Astrocyte (in vitro differentiated cells and primary cell): ENCODE data around the gene ACOD1. TPM values are rescaled to one million over a fixed set of nuclear protein-coding genes. Genes with fewer than 3 reads are reported as not detected.

Source experiments
- DNase-seq: peaks from one replicate; pipeline ENCODE4 v3.0.0-alpha.2; 2010; ENCODE audit warnings: low read depth
- FAIRE-seq: peaks from 2 replicates; lab custom pipeline; 2011; peaks lifted over from hg19 to GRCh38; lab: Jason Lieb, UNC
- H2AFZ ChIP-seq: 2 replicates; pipeline ENCODE4 v1.6.0; 2012; ENCODE audit warnings: low read depth, low read length, inconsistent platforms
- H3K27ac ChIP-seq: 2 replicates; pipeline ENCODE4 v1.5.1; 2011; ENCODE audit warnings: low read depth, low read length, inconsistent platforms
- H3K27me3 ChIP-seq: 2 replicates; pipeline ENCODE4 v1.6.0; 2011; ENCODE audit warnings: low read length, inconsistent platforms; ENCODE audit not compliant: insufficient read depth
- H3K36me3 ChIP-seq: 2 replicates; pipeline ENCODE4 v1.5.1; 2011; ENCODE audit warnings: low read length, inconsistent platforms; ENCODE audit not compliant: insufficient read depth
- H3K4me1 ChIP-seq: 2 replicates; pipeline ENCODE4 v1.5.1; 2011; ENCODE audit warnings: low read length, inconsistent platforms; ENCODE audit not compliant: insufficient read depth
- H3K4me2 ChIP-seq: 2 replicates; pipeline ENCODE4 v1.6.0; 2012; ENCODE audit warnings: low read length, inconsistent platforms
- H3K4me3 ChIP-seq: 2 replicates; pipeline ENCODE4 v1.5.1; 2011; ENCODE audit warnings: low read depth, mild to moderate bottlenecking, low read length, inconsistent platforms; ENCODE audit not compliant: insufficient read depth
- H3K79me2 ChIP-seq: 2 replicates; pipeline ENCODE4 v1.6.0; 2012; ENCODE audit warnings: mild to moderate bottlenecking, low read length, inconsistent platforms; ENCODE audit not compliant: insufficient read depth
- H3K9ac ChIP-seq: 2 replicates; pipeline ENCODE4 v1.6.0; 2012; ENCODE audit warnings: mild to moderate bottlenecking, low read length, inconsistent platforms
- H3K9me3 ChIP-seq: 2 replicates; pipeline ENCODE4 v1.5.1; 2012; ENCODE audit warnings: low read depth, mild to moderate bottlenecking, low read length, inconsistent platforms; ENCODE audit not compliant: insufficient read depth
- H4K20me1 ChIP-seq: 2 replicates; pipeline ENCODE4 v1.6.0; 2012; ENCODE audit warnings: low read length, inconsistent platforms; ENCODE audit not compliant: insufficient read depth
- H3K27ac Mint-ChIP-seq: one replicate; pipeline ENCODE4 v1.8.0; 2021; ENCODE audit warnings: mild to moderate bottlenecking, mixed read lengths; ENCODE audit not compliant: unreplicated experiment
- H3K27me3 Mint-ChIP-seq: one replicate; pipeline ENCODE4 v1.8.0; 2021; ENCODE audit warnings: low read depth, mixed read lengths; ENCODE audit not compliant: unreplicated experiment
- H3K36me3 Mint-ChIP-seq: one replicate; pipeline ENCODE4 v1.8.0; 2021; ENCODE audit warnings: low read depth, mixed read lengths; ENCODE audit not compliant: unreplicated experiment
- H3K4me1 Mint-ChIP-seq: one replicate; pipeline ENCODE4 v1.8.0; 2021; ENCODE audit warnings: low read depth, mixed read lengths; ENCODE audit not compliant: unreplicated experiment
- H3K4me3 Mint-ChIP-seq: one replicate; pipeline ENCODE4 v1.8.0; 2021; ENCODE audit warnings: mild to moderate bottlenecking, moderate library complexity, mixed read lengths; ENCODE audit not compliant: unreplicated experiment
- H3K9me3 Mint-ChIP-seq: one replicate; pipeline ENCODE4 v1.8.0; 2021; ENCODE audit warnings: mild to moderate bottlenecking, mixed read lengths; ENCODE audit not compliant: unreplicated experiment
- EZH2 ChIP-seq: IDR thresholded peaks from 2 replicates; pipeline ENCODE4 v1.6.1; 2012; ENCODE audit warnings: mild to moderate bottlenecking, low read length, inconsistent platforms; ENCODE audit not compliant: insufficient read depth
- total RNA-seq: library from RNA; stranded (reverse); gene quantifications from 2 replicates; pipeline ENCODE4 v1.2.1, GENCODE V29; 2021
- TF ChIP-seq, protein P1 (sequence below): IDR thresholded peaks from 2 replicates; pipeline ENCODE4 v1.5.1; 2011; ENCODE audit warnings: low read depth, mild to moderate bottlenecking, inconsistent platforms, low read length, moderate library complexity; ENCODE audit not compliant: insufficient read depth

Gene ACOD1
- total RNA-seq, 1 donor from 2014 or later = not detected

DNA sequence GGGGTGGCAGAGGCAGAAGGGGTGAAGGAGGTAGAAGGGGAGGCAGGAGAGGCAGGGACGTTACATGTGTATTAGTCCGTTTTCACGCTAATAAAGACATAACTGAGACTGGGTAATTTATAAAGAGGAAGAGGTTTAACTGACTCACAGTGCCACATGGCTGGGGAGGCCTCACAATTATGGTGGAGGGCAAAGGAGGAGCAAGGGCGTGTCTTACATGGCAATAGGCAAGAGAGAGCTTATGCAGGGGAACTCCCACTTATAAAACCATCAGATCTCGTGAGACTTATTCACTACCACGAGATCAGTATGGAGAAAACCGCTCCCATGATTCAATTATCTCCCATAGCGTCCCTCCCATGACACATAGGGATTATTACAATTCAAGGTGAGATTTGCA lies 19.0 kb upstream of the ACOD1 start:
- H3K9me3 Mint-ChIP-seq = peaks cover 6% of the 10 kb centered on the region
- no peak overlapping the region for H3K4me2 ChIP-seq
- no peaks in the 10 kb centered on the region for H3K79me2 ChIP-seq
- no peak overlapping the region for H3K27ac ChIP-seq
- no peak overlapping the region for H2AFZ ChIP-seq
- H3K36me3 ChIP-seq = no peaks in the 10 kb centered on the region
- no peak overlapping the region for H3K4me3 ChIP-seq
- peak; percentile 34 for FAIRE-seq
- no peak for DNase-seq
- no peak overlapping the region for H3K27ac Mint-ChIP-seq
- no peak overlapping the region for H3K4me3 Mint-ChIP-seq
- no peaks in the 10 kb centered on the region for H3K4me1 ChIP-seq
- peaks cover 3% of the 10 kb centered on the region for H3K36me3 Mint-ChIP-seq
- H3K4me1 Mint-ChIP-seq = peaks cover 6% of the 10 kb centered on the region
- H3K27me3 ChIP-seq = no peaks in the 10 kb centered on the region
- H3K9me3 ChIP-seq = no peaks in the 10 kb centered on the region
- no peaks in the 10 kb centered on the region for H3K27me3 Mint-ChIP-seq
- no peak overlapping the region for H3K9ac ChIP-seq
- H4K20me1 ChIP-seq = no peaks in the 10 kb centered on the region
- no peak for TF ChIP-seq EZH2
- TF ChIP-seq, protein P1, sequence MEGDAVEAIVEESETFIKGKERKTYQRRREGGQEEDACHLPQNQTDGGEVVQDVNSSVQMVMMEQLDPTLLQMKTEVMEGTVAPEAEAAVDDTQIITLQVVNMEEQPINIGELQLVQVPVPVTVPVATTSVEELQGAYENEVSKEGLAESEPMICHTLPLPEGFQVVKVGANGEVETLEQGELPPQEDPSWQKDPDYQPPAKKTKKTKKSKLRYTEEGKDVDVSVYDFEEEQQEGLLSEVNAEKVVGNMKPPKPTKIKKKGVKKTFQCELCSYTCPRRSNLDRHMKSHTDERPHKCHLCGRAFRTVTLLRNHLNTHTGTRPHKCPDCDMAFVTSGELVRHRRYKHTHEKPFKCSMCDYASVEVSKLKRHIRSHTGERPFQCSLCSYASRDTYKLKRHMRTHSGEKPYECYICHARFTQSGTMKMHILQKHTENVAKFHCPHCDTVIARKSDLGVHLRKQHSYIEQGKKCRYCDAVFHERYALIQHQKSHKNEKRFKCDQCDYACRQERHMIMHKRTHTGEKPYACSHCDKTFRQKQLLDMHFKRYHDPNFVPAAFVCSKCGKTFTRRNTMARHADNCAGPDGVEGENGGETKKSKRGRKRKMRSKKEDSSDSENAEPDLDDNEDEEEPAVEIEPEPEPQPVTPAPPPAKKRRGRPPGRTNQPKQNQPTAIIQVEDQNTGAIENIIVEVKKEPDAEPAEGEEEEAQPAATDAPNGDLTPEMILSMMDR = no peak

DNA sequence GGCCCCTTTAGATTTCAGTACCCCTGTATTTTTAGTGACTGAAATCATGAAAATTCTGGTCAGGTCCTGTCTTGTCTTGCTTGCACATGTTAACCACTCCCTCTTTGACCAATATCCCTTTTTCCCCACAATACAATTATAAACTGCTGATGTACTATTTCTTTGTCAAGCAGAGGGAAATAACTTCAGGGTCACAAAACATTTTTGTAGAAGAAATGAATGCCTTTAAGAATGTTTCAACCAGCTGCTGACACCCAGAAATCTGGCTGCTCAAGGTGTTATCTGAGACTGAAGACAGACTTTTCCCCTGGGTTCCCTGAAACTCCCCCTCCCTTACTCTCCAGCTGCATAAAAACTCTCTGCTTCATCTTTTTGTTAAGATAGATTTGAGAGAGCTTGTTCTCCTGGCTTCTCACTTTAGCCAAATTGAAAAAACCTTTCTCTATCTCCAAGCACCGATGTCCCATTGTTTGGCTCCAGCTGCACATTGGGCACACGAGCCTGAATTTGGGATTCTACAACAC lies 18.4 kb upstream of the ACOD1 start:
- H3K4me1 Mint-ChIP-seq = peaks cover 6% of the 10 kb centered on the region
- H3K36me3 Mint-ChIP-seq = peaks cover 3% of the 10 kb centered on the region

DNA sequence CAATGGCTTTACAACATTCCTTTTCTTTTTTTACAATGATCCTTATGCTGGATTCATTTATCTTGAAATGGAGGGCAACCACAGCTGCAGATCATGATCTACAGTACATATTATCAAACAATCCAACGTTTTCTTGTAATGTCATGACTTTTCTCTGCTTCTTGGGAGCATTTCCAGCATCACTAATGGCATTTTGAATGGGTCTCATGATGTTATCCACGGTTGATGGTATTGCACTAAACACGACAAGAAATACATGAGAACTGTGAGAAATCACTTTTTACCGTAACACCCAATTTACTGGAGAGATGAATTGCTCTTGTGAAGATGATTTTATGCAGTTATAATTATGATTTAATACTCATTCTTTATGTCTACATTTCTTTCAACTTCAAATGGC lies 16.2 kb upstream of the ACOD1 start:
- Histone ChIP-seq H3K27ac (no peak overlapping the region), H3K79me2 (no peaks in the 10 kb centered on the region), H3K27me3 (no peaks in the 10 kb centered on the region), H3K9me3 (no peaks in the 10 kb centered on the region), H3K4me2 (no peak overlapping the region), H2AFZ (no peak overlapping the region), H3K9ac (no peak overlapping the region), H3K36me3 (no peaks in the 10 kb centered on the region), H4K20me1 (no peaks in the 10 kb centered on the region), H3K4me1 (peaks cover 3% of the 10 kb centered on the region), H3K4me3 (no peak overlapping the region)
- H3K9me3 Mint-ChIP-seq = peaks cover 6% of the 10 kb centered on the region
- peaks cover 3% of the 10 kb centered on the region for H3K36me3 Mint-ChIP-seq
- peaks cover 6% of the 10 kb centered on the region for H3K4me1 Mint-ChIP-seq
- H3K27me3 Mint-ChIP-seq = no peaks in the 10 kb centered on the region
- TF ChIP-seq, protein P1 = no peak
- no peak overlapping the region for H3K4me3 Mint-ChIP-seq
- FAIRE-seq (no peak), DNase-seq (no peak)
- H3K27ac Mint-ChIP-seq = no peak overlapping the region

More for the DNA sequence above, 18.4 kb upstream of the ACOD1 start:
- Mint-ChIP-seq H3K27ac (no peak overlapping the region), H3K4me3 (no peak overlapping the region), H3K27me3 (no peaks in the 10 kb centered on the region), H3K9me3 (peaks cover 6% of the 10 kb centered on the region)
- Histone ChIP-seq H3K9ac (no peak overlapping the region), H3K4me3 (no peak overlapping the region), H4K20me1 (no peaks in the 10 kb centered on the region), H3K9me3 (no peaks in the 10 kb centered on the region), H3K27me3 (no peaks in the 10 kb centered on the region), H2AFZ (no peak overlapping the region), H3K27ac (no peak overlapping the region), H3K4me2 (no peak overlapping the region), H3K36me3 (no peaks in the 10 kb centered on the region), H3K79me2 (no peaks in the 10 kb centered on the region), H3K4me1 (no peaks in the 10 kb centered on the region)
- DNase-seq (no peak), FAIRE-seq (no peak)
- TF ChIP-seq, protein P1 = no peak
- no peak for TF ChIP-seq EZH2
